ENCODE measurements around the gene NEMF. TPM values are rescaled to one million over a fixed set of nuclear protein-coding genes. Genes with fewer than 3 reads are reported as not detected.

Gene NEMF
- total RNA-seq, 6 experiments from 2014 or later: 15.3 to 29.9 (median 23.4) TPM

- Histone ChIP-seq H3K27ac (no peak overlapping the region), H3K4me3 (no peak overlapping the region), H3K4me1 (peaks cover 0 to 6% (median 0%) of the 10 kb centered on the region in 4 donors), H3K36me3 (no peaks in the 10 kb centered on the region), H3K9me3 (no peaks in the 10 kb centered on the region), H3K27me3 (no peaks in the 10 kb centered on the region)
- intact Hi-C loops (cut with DNase I): no loop called here
- no peak for DNase-seq
- ATAC-seq: no peak
- WGBS (ENCODE audit: insufficient coverage, low coverage, low lambda C conversion rate, missing lambda C conversion rate): 81% methylated on average over 6 of the region's 6 CpGs
- TF ChIP-seq POLR2A (IDR thresholded peaks at IDR 0.05): no peak
- TF ChIP-seq, protein P1, sequence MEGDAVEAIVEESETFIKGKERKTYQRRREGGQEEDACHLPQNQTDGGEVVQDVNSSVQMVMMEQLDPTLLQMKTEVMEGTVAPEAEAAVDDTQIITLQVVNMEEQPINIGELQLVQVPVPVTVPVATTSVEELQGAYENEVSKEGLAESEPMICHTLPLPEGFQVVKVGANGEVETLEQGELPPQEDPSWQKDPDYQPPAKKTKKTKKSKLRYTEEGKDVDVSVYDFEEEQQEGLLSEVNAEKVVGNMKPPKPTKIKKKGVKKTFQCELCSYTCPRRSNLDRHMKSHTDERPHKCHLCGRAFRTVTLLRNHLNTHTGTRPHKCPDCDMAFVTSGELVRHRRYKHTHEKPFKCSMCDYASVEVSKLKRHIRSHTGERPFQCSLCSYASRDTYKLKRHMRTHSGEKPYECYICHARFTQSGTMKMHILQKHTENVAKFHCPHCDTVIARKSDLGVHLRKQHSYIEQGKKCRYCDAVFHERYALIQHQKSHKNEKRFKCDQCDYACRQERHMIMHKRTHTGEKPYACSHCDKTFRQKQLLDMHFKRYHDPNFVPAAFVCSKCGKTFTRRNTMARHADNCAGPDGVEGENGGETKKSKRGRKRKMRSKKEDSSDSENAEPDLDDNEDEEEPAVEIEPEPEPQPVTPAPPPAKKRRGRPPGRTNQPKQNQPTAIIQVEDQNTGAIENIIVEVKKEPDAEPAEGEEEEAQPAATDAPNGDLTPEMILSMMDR (IDR thresholded peaks at IDR 0.05): no peak
Measured at GRCh38 chr14:49857427-49858003, 4.9 kb upstream of the NEMF start.

DNA sequence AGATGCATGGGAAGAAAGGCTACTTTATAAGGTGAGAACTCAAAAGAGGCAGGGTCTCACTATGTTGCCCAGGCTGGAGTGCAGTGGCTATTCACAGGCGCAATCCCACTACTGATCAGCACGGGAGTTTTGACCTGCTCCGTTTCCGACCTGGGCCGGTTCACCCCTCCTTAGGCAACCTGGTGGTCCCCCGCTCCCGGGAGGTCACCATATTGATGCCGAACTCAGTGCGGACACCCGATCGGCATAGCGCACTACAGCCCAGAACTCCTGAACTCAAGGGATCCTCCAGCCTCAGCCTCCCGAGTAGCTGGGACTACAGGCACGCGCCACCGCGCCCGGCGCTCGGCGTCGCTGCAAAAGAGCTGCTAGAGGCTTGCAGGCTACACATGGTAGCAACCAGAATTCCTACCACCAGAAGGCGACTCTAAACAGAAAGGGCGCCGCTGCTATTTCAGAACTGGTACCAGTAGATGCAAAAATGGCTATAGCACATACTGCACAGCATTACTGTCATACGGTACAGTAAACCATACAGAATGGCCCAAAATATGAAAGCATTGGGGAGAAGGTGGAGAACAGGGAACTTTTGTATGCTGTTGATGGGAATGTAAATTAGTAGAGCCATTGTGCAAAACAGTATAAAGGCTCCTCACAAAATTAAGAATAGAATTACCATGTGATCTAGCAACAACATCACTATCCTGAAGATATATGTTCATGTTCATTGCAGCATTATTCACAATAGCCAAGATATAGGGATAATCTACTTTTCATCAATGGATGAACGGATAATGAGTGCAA lies 1.2 kb upstream of the NEMF start:
- peak overlapping the region; percentile 71 to 90 (median 82) for H3K4me3 ChIP-seq
- H3K9me3 ChIP-seq: no peaks in the 10 kb centered on the region
- TF ChIP-seq POLR2A (IDR thresholded peaks at IDR 0.05): no peak
- TF ChIP-seq, protein P1 (IDR thresholded peaks at IDR 0.05): peak; percentile 74 to 83 (median 80)
- ATAC-seq: peak; percentile 78 to 86 (median 82)
- peak overlapping the region in 1 of 3 donors; percentile 83 for H3K27ac ChIP-seq
- peaks cover 0 to 15% (median 1%) of the 10 kb centered on the region in 4 donors for H3K36me3 ChIP-seq
- peak; percentile 72 to 79 (median 75) for DNase-seq
- no peaks in the 10 kb centered on the region for H3K27me3 ChIP-seq
- intact Hi-C loops (cut with DNase I): no loop called here
- 15% methylated on average over 16 of the region's 27 CpGs for WGBS (ENCODE audit: insufficient coverage, low coverage, low lambda C conversion rate, missing lambda C conversion rate)
- H3K4me1 ChIP-seq: peaks cover 0 to 19% (median 3%) of the 10 kb centered on the region in 4 donors

DNA sequence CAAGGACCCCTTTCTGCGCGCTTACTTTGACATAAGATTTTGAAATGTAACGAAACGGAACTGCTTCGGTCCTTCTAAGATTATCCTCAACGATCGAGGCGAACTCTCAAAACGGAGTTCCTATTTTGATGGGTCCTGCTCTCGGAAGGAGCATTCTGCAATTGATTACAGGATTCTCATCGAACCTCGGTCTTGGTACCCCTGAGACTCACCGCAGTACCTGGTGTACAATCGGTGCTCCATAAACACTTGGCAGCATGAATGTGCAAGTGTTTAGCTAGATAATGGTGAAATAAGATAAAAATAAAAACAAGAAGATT lies 530 bp upstream of the NEMF start:
- H3K4me1 ChIP-seq: peaks cover 0 to 19% (median 3%) of the 10 kb centered on the region in 4 donors
- DNase-seq: no peak
- no peaks in the 10 kb centered on the region for H3K27me3 ChIP-seq
- WGBS (ENCODE audit: insufficient coverage, low coverage, low lambda C conversion rate, missing lambda C conversion rate): 3% methylated on average over 14 of the region's 14 CpGs
- peak in 3 of 4 donors; percentile 4 to 12 (median 11) for ATAC-seq
- H3K9me3 ChIP-seq: no peaks in the 10 kb centered on the region
- H3K27ac ChIP-seq: peak overlapping the region; percentile 70 to 94 (median 83)
- peak overlapping the region; percentile 71 to 90 (median 82) for H3K4me3 ChIP-seq
- TF ChIP-seq, protein P1 (IDR thresholded peaks at IDR 0.05): no peak
- TF ChIP-seq POLR2A (IDR thresholded peaks at IDR 0.05): no peak
- peaks cover 0 to 16% (median 2%) of the 10 kb centered on the region in 4 donors for H3K36me3 ChIP-seq
- intact Hi-C loops (cut with DNase I): no loop called here

DNA sequence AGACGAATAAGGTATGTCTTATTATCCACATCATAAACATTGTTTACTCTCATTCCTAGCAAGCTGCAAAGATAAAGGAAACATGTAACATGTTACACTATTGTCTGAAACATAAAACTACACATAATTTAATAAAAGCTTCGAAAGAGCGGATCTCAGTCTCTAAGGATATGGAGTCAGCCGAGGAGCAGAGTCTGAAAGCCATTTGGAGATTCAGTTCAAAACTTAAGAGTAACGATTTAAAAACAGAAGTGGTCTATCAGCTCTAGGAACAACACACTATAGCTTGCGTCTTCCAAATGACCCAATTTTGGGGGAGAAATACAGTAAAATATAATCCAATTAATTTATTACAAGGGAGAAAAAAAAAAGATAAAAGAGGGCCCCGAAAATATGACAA lies 775 bp downstream of the NEMF start:
- Histone ChIP-seq H3K9me3 (no peaks in the 10 kb centered on the region), H3K27me3 (no peaks in the 10 kb centered on the region), H3K27ac (peak overlapping the region; percentile 70 to 94 (median 83)), H3K36me3 (peaks cover 0 to 21% (median 2%) of the 10 kb centered on the region in 4 donors), H3K4me1 (peaks cover 0 to 19% (median 3%) of the 10 kb centered on the region in 4 donors), H3K4me3 (peak overlapping the region; percentile 71 to 90 (median 82))
- intact Hi-C loops (cut with DNase I): no loop called here
- WGBS (ENCODE audit: insufficient coverage, low coverage, low lambda C conversion rate, missing lambda C conversion rate): 5% methylated on average over 7 of the region's 7 CpGs
- TF ChIP-seq POLR2A (IDR thresholded peaks at IDR 0.05): no peak
- TF ChIP-seq, protein P1 (IDR thresholded peaks at IDR 0.05): no peak
- no peak for ATAC-seq
- DNase-seq: no peak

Data from right lobe of liver (tissue), 6 donors.